Ectodermal cell (in vitro differentiated cells): Measurements from ENCODE around the gene MRPL40. TPM values are rescaled to one million over a fixed set of nuclear protein-coding genes. Genes with fewer than 3 reads are reported as not detected.

Experiments
- H3K27ac ChIP-seq: 2 replicates; pipeline ENCODE4 v1.7.0; 2013; ENCODE audit warnings: mild to moderate bottlenecking, low read depth, low read length; ENCODE audit not compliant: insufficient read depth, poor library complexity, severe bottlenecking
- H3K27me3 ChIP-seq: 2 replicates; pipeline ENCODE4 v1.7.0; 2013; ENCODE audit warnings: mild to moderate bottlenecking, low read length; ENCODE audit not compliant: insufficient read depth, control insufficient read depth, poor library complexity, severe bottlenecking
- H3K36me3 ChIP-seq: one replicate; pipeline ENCODE4 v1.7.0; 2013; ENCODE audit warnings: low read length; ENCODE audit not compliant: control insufficient read depth, insufficient read depth
- H3K4me1 ChIP-seq: one replicate; pipeline ENCODE4 v1.7.0; 2013; ENCODE audit warnings: low read length; ENCODE audit not compliant: control insufficient read depth, insufficient read depth
- H3K4me3 ChIP-seq: 2 replicates; pipeline ENCODE4 v1.7.0; 2013; ENCODE audit warnings: low read depth, low read length, control low read depth; ENCODE audit not compliant: insufficient read depth
- H3K9me3 ChIP-seq: 2 replicates; pipeline ENCODE4 v1.7.0; 2013; ENCODE audit warnings: mild to moderate bottlenecking, low read length, moderate library complexity; ENCODE audit not compliant: control insufficient read depth
- WGBS, 2 experiments: methylation state at CpG; one replicate each; pipeline ENCODE4 v1.1.7; 2013; ENCODE audit warnings: missing lambda C conversion rate in 2 of 2; 5-methylcytosine and 5-hydroxymethylcytosine counted together
- polyA plus RNA-seq, 4 experiments: library from polyadenylated mRNA; stranded (reverse); fragments of 50-300 nt; gene quantifications; one replicate each; pipeline ENCODE4 v1.2.3, GENCODE V29; 2013

The MRPL40 gene
- 23.5 TPM for polyA plus RNA-seq (2013, experiment 1 of 4)
- polyA plus RNA-seq (2013, experiment 2 of 4): 26.5 TPM
- 27.7 TPM for polyA plus RNA-seq (2013, experiment 3 of 4)
- 28.6 TPM for polyA plus RNA-seq (2013, experiment 4 of 4)

DNA sequence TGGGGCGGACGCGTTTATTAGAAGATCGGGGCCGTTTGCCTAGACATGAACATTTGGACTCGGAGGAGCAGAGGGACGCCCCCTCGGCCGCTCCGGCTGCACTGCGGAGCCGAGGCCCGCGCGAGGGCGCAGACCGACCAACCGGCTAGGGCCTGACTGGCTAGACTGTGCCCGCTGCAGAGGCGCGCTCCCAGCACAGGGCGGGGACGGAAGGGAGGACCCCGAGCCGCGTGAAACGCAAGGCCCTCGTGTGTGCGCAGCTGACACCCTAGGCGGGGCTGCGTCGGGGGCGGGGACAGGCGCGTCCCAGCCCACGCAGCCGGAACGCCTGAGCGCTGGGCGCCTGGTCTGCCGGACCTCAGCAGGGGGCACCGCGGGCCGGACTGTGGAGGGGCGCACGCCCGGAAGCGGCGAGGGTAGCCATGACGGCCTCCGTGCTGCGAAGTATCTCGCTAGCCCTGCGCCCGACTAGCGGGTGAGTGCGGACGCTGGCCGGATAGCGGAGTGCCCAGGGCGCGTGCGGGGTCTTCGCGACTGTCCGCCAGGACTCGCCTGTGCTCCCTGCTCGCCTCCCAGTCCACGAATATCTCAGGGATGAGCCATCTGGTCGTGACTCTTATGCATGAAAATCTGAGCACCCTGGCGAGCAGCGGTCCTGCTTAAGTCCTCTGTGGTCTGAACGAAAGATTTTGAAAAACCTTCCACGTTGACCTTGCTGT, at the start of gene MRPL40:
Gene MRPL40, plus strand, starts transcription at position 413 of the 719 bp plus-strand sequence. Its CDS starts 10 bp downstream, at position 423.
- Histone ChIP-seq H3K4me1 (peaks cover 6% of the 10 kb centered on the region), H3K36me3 (peaks cover 14% of the 10 kb centered on the region), H3K9me3 (no peaks in the 10 kb centered on the region), H3K4me3 (peak within 1 kb of the TSS; percentile 95), H3K27ac (peak within 1 kb of the TSS; percentile 89), H3K27me3 (no peaks in the 10 kb centered on the region)
- WGBS, 2 experiments: 0 to 1% methylated on average over 74 of the region's 74 CpGs

DNA sequence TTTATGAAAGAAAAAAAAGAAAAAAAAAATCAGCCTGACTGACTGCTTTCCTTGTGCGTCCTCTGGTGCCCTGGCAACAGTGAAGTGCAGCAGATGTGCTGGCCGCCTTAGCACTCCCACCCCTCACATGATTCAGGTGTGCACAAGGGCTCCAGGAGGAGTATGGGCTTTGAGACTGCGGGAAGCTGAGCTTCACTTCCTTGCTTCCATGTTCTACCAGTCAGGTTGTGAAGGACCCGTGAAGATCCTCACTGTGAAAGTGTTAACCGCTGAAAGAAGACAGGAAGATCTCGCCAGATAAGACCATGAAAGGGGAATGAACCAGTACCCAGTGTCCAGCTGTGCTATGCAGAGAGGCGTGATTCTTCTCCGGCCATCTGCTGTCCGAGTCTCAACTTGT, 49.1 kb upstream of the MRPL40 start:
- no peaks in the 10 kb centered on the region for H3K27me3 ChIP-seq
- H3K36me3 ChIP-seq: peaks cover 48% of the 10 kb centered on the region
- no peaks in the 10 kb centered on the region for H3K4me1 ChIP-seq
- H3K27ac ChIP-seq: no peak overlapping the region
- H3K9me3 ChIP-seq: no peaks in the 10 kb centered on the region
- 94 to 95% methylated on average over 9 of the region's 9 CpGs for WGBS, 2 experiments
- H3K4me3 ChIP-seq: no peak overlapping the region

DNA sequence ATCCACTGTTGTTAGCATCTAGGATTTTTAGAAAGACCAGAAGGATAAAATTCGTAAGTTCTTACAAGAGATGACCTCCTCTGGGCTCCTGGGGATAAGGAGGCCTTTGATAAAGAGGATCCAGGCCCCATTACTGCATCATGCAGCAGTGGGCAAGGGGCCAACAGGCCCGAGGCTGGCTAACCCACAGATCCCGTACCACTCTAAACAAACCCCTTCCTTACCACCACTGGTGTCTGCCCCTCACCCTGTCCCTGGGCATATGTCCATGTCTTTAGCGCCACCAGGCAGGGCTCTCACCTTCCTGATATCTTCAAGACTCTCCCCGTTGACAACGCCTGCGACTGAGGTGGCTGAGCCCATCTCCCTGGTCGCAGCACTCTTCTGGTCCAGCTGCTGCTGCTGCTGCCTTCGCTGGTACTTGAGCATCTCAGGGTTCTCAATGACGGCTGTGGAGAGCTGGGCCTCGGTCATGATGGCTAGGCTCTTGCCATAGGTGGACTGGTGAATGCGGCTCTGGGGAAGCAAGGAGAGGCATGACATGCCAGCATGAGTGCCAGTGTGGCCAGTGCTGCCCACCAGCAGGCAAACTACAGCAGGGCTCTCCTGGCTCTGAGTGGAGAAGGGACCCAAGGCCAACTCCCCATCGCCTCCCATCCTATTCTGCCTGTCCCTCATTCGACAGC, 47.0 kb upstream of the MRPL40 start:
- H3K36me3 ChIP-seq: peaks cover 57% of the 10 kb centered on the region
- H3K27ac ChIP-seq: no peak overlapping the region
- H3K4me3 ChIP-seq: no peak overlapping the region
- no peaks in the 10 kb centered on the region for H3K9me3 ChIP-seq
- H3K27me3 ChIP-seq: no peaks in the 10 kb centered on the region
- no peaks in the 10 kb centered on the region for H3K4me1 ChIP-seq
- 94 to 96% methylated on average over 14 of the region's 14 CpGs for WGBS, 2 experiments

DNA sequence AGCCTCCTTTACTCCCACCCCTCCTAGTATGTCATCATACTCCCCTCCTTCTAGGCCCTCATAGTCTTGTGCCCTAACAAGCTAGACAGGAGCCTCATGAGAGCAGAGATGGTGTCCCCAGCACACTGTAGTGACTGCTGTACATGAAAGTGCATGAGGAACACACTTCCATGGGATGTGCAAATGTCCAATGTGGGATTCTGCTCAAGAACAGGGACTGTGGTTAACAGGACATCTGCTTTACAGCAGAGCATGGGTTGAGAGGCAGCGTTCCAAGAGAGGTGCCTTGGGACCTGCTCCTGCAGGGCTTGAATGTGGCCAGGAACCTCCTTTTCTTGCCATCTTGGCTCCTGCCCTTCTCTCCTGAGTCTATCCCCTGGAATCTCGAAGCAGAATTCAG, 46.1 kb upstream of the MRPL40 start:
- H3K9me3 ChIP-seq: no peaks in the 10 kb centered on the region
- H3K36me3 ChIP-seq: peaks cover 57% of the 10 kb centered on the region
- no peaks in the 10 kb centered on the region for H3K27me3 ChIP-seq
- no peak overlapping the region for H3K4me3 ChIP-seq
- H3K27ac ChIP-seq: no peak overlapping the region
- no peaks in the 10 kb centered on the region for H3K4me1 ChIP-seq
- WGBS, 2 experiments: 94 to 97% methylated on average over 2 of the region's 2 CpGs

DNA sequence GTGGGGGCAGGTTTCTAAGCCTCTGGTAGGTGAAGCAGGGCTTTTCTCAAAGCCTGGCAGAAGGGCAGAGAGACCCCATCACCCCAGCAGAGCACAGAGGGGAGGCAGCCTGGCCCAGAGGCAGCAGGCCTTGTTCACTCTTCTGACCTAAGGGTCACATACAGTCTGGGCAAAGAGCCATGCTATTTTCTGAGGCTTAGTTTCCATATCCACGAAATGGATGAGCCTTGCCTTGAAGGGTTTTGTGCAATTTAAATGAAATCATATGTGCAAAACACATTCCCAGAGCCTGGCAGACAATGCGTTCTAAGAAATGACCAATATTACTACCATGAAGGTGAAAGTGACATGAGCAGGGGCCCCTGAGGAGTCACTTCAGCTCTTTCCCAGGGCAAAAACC, 45.3 kb upstream of the MRPL40 start:
- peaks cover 62% of the 10 kb centered on the region for H3K36me3 ChIP-seq
- no peak overlapping the region for H3K27ac ChIP-seq
- no peaks in the 10 kb centered on the region for H3K9me3 ChIP-seq
- no peak overlapping the region for H3K4me3 ChIP-seq
- H3K27me3 ChIP-seq: no peaks in the 10 kb centered on the region
- no peaks in the 10 kb centered on the region for H3K4me1 ChIP-seq
- WGBS, 2 experiments: 91 to 97% methylated on average over 2 of the region's 2 CpGs

DNA sequence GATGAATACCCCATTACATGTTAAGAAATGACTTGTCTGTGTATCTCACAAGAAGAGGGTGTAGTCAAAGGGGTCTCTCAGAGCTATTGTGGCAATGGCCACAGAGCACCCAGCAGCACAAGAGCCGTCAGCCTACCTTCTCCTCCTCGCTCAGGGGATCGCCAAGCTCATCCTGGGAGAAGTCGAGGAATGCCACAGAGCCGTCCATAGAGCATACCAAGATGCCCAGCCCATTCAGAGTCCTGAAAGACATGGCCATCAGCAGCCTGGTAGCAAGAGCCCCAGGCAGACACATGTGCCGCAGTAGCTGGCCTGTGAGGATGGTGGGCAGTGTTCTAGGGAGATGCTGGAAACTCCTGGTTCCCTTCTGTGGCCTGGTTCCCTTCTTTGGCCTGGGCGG, 44.8 kb upstream of the MRPL40 start:
- Histone ChIP-seq H3K4me1 (no peaks in the 10 kb centered on the region), H3K4me3 (no peak overlapping the region), H3K36me3 (peaks cover 62% of the 10 kb centered on the region), H3K27ac (no peak overlapping the region), H3K9me3 (no peaks in the 10 kb centered on the region), H3K27me3 (no peaks in the 10 kb centered on the region)
- 96 to 98% methylated on average over 6 to 7 of the region's 7 CpGs for WGBS, 2 experiments

DNA sequence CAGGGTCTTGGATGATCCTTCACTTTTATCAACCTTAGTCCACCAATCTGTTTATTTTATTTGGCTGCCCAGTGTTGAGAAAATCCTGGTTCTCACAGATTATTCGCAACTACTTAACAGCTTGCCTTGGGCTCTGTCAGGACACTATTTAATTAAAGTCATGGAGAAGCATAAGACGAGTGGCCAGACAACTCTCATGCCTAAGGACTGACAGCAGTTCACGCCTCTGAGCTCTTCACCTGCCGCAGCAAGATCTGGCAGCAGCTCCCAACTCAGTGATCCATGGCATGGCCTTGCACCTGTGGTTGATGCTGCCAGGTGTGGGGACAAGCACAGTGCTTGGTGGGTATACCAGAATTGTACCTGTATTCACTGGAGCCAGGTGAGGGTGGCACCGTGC, 38.6 kb upstream of the MRPL40 start:
- no peaks in the 10 kb centered on the region for H3K4me1 ChIP-seq
- H3K27ac ChIP-seq: no peak overlapping the region
- no peaks in the 10 kb centered on the region for H3K9me3 ChIP-seq
- no peak overlapping the region for H3K4me3 ChIP-seq
- WGBS, 2 experiments: 85% methylated on average over 5 of the region's 5 CpGs
- no peaks in the 10 kb centered on the region for H3K27me3 ChIP-seq
- H3K36me3 ChIP-seq: peaks cover 24% of the 10 kb centered on the region

DNA sequence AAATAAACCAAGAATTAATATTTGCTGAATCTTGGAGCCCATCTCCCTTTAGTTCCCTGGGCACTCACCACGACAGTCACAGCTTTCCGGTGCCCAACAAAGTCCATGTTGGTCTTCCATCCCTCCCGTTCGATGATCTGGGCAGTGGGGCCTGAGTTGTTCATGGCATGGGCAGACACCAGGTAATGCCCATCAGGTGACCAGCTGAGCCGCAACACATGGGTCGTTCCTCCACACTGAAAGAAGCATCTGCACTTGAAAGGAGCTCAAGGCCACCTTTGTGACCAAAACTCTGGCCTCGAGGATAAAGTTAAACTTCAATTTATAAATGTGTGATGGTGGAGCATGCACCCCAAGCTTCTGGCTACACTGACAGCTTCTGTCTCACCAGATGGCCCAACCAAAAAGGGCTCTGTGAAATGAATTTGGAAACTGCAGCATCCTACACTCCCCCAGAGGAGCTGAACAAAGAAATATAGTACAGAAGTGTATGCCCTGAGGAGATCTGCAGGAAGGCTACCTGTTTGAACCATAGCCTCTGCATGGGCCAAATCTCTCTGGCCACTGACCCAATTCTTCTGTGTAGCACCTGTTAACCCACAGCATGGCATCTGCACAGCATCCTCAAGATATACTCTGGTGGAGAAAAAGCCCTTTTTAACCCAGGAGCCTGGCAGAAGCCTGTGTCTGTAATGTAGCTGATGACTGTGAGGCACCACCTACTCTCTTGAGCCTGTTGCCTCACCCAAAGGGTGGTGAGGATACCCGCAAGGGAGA, 37.9 kb upstream of the MRPL40 start:
- Histone ChIP-seq H3K27ac (no peak overlapping the region), H3K4me3 (no peak overlapping the region), H3K4me1 (no peaks in the 10 kb centered on the region), H3K9me3 (no peaks in the 10 kb centered on the region), H3K36me3 (peaks cover 21% of the 10 kb centered on the region), H3K27me3 (no peaks in the 10 kb centered on the region)
- 90 to 95% methylated on average over 8 of the region's 8 CpGs for WGBS, 2 experiments

DNA sequence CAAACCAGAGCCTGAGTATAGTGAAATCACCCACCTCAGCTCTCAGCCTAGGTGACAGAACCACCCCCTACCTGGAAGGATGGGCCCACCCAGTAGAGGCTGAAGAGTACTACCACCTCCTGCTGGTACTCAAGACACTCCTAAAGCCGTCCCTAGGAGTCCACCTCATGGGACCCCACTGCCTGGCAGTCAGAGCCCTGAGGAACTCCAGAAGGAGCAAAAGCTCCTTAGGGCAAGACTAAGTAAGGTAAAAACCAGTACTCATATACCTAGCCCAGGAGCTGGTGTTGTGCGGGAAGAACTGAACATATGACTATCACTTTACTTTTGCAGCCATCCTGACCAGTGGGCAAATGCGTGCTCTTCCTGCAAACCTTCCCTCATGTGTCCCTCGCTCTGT, 37.1 kb upstream of the MRPL40 start:
- H3K27me3 ChIP-seq: no peaks in the 10 kb centered on the region
- no peaks in the 10 kb centered on the region for H3K4me1 ChIP-seq
- no peak overlapping the region for H3K27ac ChIP-seq
- H3K9me3 ChIP-seq: no peaks in the 10 kb centered on the region
- WGBS, 2 experiments: 96 to 97% methylated on average over 4 of the region's 4 CpGs
- H3K4me3 ChIP-seq: no peak overlapping the region
- H3K36me3 ChIP-seq: peaks cover 19% of the 10 kb centered on the region

DNA sequence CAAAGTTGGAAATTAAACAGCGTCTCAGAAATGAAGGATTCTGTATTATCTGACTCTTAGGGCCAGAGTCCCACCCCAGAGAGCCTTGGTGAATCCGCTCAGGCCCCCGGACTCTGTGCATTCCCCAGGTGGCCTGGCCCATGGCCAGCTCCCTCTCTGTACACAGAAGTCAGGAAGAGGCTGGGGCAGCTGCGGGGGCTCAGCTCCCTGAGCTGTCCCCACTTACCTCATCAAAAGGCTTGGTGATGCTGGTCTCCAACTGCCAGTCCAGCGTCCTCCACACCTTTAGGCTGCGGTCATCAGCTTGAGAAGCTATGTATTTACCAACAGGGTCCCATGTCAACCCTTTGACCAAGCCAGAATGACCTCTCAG, 35.8 kb upstream of the MRPL40 start:
- WGBS, 2 experiments: 97 to 98% methylated on average over 6 of the region's 6 CpGs
- no peak overlapping the region for H3K27ac ChIP-seq
- H3K4me1 ChIP-seq: no peaks in the 10 kb centered on the region
- no peak overlapping the region for H3K4me3 ChIP-seq
- H3K36me3 ChIP-seq: peaks cover 19% of the 10 kb centered on the region
- no peaks in the 10 kb centered on the region for H3K9me3 ChIP-seq
- no peaks in the 10 kb centered on the region for H3K27me3 ChIP-seq
